SK-N-SH (cell line): ENCODE measurements around the gene FAM184A.

Source experiments
- EP300 ChIP-seq, 2 experiments: IDR thresholded peaks; 2 replicates each; pipeline versions ENCODE4 v1.4.0 to v1.6.1; 2012; ENCODE audit warnings: borderline replicate concordance in 1 of 2, low read depth in 1 of 2, low read length in 1 of 2
- JUND ChIP-seq: IDR thresholded peaks from 2 replicates; pipeline ENCODE4 v1.4.0; 2012
- POLR2AphosphoS5 ChIP-seq: IDR thresholded peaks from 2 replicates; pipeline ENCODE4 v1.6.1; 2012; ENCODE audit warnings: low read depth, low read length
- RCOR1 ChIP-seq: fragments of 150-350 bp; IDR thresholded peaks from 2 replicates; pipeline ENCODE4 v1.6.1; 2017; ENCODE audit warnings: antibody characterized with exemption, low read length
- RFX5 ChIP-seq: IDR thresholded peaks from 2 replicates; pipeline ENCODE4 v1.6.1; 2012; ENCODE audit warnings: mild to moderate bottlenecking, improper control_type of control experiment, low read length
- SIN3A ChIP-seq: IDR thresholded peaks from 2 replicates; pipeline ENCODE4 v1.6.1; 2012; ENCODE audit warnings: low read depth, mild to moderate bottlenecking, low read length, moderate library complexity, borderline replicate concordance
- SMC3 ChIP-seq: IDR thresholded peaks from 2 replicates; pipeline ENCODE4 v1.6.1; 2012; ENCODE audit warnings: low read depth, low read length, improper control_type of control experiment
- TF ChIP-seq, protein P1 (sequence below): IDR thresholded peaks from 2 replicates; pipeline ENCODE4 v1.6.1; 2012; ENCODE audit warnings: mild to moderate bottlenecking, low read depth, low read length, moderate library complexity
- TF ChIP-seq, protein P2 (sequence below): fragments of 200-600 bp; sonication (generic); IDR thresholded peaks from 2 replicates; pipeline ENCODE4 v1.6.1; 2017; ENCODE audit warnings: antibody characterized with exemption, mild to moderate bottlenecking, moderate library complexity

- TF ChIP-seq SIN3A = no peak
- no peak for TF ChIP-seq SMC3
- TF ChIP-seq, protein P1, sequence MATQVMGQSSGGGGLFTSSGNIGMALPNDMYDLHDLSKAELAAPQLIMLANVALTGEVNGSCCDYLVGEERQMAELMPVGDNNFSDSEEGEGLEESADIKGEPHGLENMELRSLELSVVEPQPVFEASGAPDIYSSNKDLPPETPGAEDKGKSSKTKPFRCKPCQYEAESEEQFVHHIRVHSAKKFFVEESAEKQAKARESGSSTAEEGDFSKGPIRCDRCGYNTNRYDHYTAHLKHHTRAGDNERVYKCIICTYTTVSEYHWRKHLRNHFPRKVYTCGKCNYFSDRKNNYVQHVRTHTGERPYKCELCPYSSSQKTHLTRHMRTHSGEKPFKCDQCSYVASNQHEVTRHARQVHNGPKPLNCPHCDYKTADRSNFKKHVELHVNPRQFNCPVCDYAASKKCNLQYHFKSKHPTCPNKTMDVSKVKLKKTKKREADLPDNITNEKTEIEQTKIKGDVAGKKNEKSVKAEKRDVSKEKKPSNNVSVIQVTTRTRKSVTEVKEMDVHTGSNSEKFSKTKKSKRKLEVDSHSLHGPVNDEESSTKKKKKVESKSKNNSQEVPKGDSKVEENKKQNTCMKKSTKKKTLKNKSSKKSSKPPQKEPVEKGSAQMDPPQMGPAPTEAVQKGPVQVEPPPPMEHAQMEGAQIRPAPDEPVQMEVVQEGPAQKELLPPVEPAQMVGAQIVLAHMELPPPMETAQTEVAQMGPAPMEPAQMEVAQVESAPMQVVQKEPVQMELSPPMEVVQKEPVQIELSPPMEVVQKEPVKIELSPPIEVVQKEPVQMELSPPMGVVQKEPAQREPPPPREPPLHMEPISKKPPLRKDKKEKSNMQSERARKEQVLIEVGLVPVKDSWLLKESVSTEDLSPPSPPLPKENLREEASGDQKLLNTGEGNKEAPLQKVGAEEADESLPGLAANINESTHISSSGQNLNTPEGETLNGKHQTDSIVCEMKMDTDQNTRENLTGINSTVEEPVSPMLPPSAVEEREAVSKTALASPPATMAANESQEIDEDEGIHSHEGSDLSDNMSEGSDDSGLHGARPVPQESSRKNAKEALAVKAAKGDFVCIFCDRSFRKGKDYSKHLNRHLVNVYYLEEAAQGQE = no peak
- TF ChIP-seq RCOR1 = no peak
- TF ChIP-seq JUND = no peak
- no peak; the same call in 1 of the 2 replicates for TF ChIP-seq POLR2AphosphoS5
- no peak for TF ChIP-seq EP300 (IDR thresholded peaks at IDR 0.05; ENCODE audit: borderline replicate concordance in 1 of 2, low read depth in 1 of 2, low read length in 1 of 2)
- no peak for TF ChIP-seq RFX5
- TF ChIP-seq, protein P2, sequence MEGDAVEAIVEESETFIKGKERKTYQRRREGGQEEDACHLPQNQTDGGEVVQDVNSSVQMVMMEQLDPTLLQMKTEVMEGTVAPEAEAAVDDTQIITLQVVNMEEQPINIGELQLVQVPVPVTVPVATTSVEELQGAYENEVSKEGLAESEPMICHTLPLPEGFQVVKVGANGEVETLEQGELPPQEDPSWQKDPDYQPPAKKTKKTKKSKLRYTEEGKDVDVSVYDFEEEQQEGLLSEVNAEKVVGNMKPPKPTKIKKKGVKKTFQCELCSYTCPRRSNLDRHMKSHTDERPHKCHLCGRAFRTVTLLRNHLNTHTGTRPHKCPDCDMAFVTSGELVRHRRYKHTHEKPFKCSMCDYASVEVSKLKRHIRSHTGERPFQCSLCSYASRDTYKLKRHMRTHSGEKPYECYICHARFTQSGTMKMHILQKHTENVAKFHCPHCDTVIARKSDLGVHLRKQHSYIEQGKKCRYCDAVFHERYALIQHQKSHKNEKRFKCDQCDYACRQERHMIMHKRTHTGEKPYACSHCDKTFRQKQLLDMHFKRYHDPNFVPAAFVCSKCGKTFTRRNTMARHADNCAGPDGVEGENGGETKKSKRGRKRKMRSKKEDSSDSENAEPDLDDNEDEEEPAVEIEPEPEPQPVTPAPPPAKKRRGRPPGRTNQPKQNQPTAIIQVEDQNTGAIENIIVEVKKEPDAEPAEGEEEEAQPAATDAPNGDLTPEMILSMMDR = no peak
Observed at GRCh38 chr6:118934461-118935330, 143.8 kb downstream of the FAM184A start, which contains the start of gene MCM9.
